Uterus (tissue), 2 donors: ENCODE results near the gene SETD6.

ENCODE experiments used
- CTCF ChIP-seq, 4 experiments: fragments of 200-600 bp in 2 of 4; fragments of 450-650 bp in 2 of 4; sonication (generic) in 2 of 4; IDR thresholded peaks; one replicate each; pipeline ENCODE4 v1.5.1; 2016 to 2019; ENCODE audit warnings: antibody characterized with exemption in 4 of 4, mild to moderate bottlenecking in 2 of 4, moderate library complexity in 1 of 4
- POLR2A ChIP-seq, 2 donors: fragments of 450-650 bp; IDR thresholded peaks; one replicate each; pipeline ENCODE4 v1.6.1; 2016; ENCODE audit warnings: antibody characterized with exemption in 2 of 2, mild to moderate bottlenecking in 1 of 2, moderate library complexity in 1 of 2

GRCh38 chr16:58535100-58535499 is 19.8 kb downstream of the SETD6 start:
- TF ChIP-seq POLR2A (IDR thresholded peaks at IDR 0.05): no peak
- TF ChIP-seq CTCF (IDR thresholded peaks at IDR 0.05): no peak
